Measurements from ENCODE around the gene MAML2. TPM values are rescaled to one million over a fixed set of nuclear protein-coding genes. Genes with fewer than 3 reads are reported as not detected.

MAML2 gene
- total and polyA plus RNA-seq, 2 experiments from 2014 or later = 1.1 to 8.2 TPM

- no peaks in the 10 kb centered on the region for H3K9me3 ChIP-seq (ENCODE audit: low read depth)
- no peak for DNase-seq (ENCODE audit: low read depth in 1 of 2, low spot score in 1 of 2)
- TF ChIP-seq CTCF (IDR thresholded peaks at IDR 0.05; ENCODE audit: low read depth, low read length) = no peak
- H3K27me3 ChIP-seq = no peaks in the 10 kb centered on the region
- no peak overlapping the region for H3K4me3 ChIP-seq
- H3K27ac ChIP-seq = no peak overlapping the region
- peaks cover 9% of the 10 kb centered on the region for H3K4me1 ChIP-seq (ENCODE audit: low read depth)
- no peaks in the 10 kb centered on the region for H3K36me3 ChIP-seq
Observed at GRCh38 chr11:96293109-96293508, 49.9 kb downstream of the MAML2 start.

DNA sequence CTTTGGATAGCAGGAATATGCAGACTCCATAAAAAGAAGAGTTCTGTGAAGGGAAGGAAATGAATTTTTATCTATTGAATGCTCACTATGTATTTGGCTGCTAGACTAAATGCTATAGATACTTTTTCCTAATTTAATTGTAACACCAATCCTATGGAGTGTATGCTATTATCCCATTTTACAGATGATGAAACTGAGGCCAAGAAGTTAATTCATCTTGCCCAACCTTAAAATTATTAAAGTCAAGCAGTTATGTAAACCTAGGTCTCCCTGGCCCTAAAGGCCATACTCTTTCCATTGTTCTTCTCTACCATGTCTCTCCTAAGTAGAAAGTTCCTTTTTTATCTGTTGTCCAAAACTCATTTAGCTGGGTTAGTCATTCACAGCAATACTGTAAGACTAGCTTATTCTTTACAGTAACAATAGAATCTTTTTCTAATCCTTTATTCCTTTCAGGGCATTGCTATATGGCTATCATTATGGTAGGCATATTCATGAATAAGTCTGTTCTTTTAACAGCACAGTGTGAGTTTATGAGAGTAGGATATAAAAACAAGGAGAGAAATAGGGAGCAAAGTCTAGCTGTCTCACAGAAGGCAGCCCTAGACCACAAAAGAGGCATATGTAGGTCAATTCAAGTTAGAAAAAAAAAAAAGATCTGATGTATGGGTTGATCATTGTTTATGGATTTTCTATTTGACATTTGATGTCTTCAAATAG is 50.5 kb downstream of the MAML2 start:
- no peak overlapping the region for H3K4me3 ChIP-seq
- H3K27ac ChIP-seq = no peak overlapping the region
- no peaks in the 10 kb centered on the region for H3K27me3 ChIP-seq
- DNase-seq (ENCODE audit: low read depth in 1 of 2, low spot score in 1 of 2) = no peak
- H3K36me3 ChIP-seq = no peaks in the 10 kb centered on the region
- TF ChIP-seq CTCF (IDR thresholded peaks at IDR 0.05; ENCODE audit: low read depth, low read length) = no peak
- H3K4me1 ChIP-seq (ENCODE audit: low read depth) = peaks cover 9% of the 10 kb centered on the region
- no peaks in the 10 kb centered on the region for H3K9me3 ChIP-seq (ENCODE audit: low read depth)

- no peaks in the 10 kb centered on the region for H3K27me3 ChIP-seq
- no peak overlapping the region for H3K4me3 ChIP-seq
- TF ChIP-seq CTCF (IDR thresholded peaks at IDR 0.05; ENCODE audit: low read depth, low read length) = no peak
- no peaks in the 10 kb centered on the region for H3K36me3 ChIP-seq
- H3K4me1 ChIP-seq (ENCODE audit: low read depth) = peaks cover 9% of the 10 kb centered on the region
- H3K9me3 ChIP-seq (ENCODE audit: low read depth) = no peaks in the 10 kb centered on the region
- DNase-seq (ENCODE audit: low read depth in 1 of 2, low spot score in 1 of 2) = no peak
- H3K27ac ChIP-seq = no peak overlapping the region
Observed at GRCh38 chr11:96290631-96291030, 52.4 kb downstream of the MAML2 start.

GRCh38 chr11:96290031-96290430 is 53.0 kb downstream of the MAML2 start:
- H3K9me3 ChIP-seq (ENCODE audit: low read depth) = no peaks in the 10 kb centered on the region
- H3K4me1 ChIP-seq (ENCODE audit: low read depth) = peaks cover 9% of the 10 kb centered on the region
- DNase-seq (ENCODE audit: low read depth in 1 of 2, low spot score in 1 of 2) = no peak
- no peak overlapping the region for H3K4me3 ChIP-seq
- H3K27ac ChIP-seq = no peak overlapping the region
- H3K36me3 ChIP-seq = no peaks in the 10 kb centered on the region
- no peak for TF ChIP-seq CTCF (IDR thresholded peaks at IDR 0.05; ENCODE audit: low read depth, low read length)
- H3K27me3 ChIP-seq = no peaks in the 10 kb centered on the region

DNA sequence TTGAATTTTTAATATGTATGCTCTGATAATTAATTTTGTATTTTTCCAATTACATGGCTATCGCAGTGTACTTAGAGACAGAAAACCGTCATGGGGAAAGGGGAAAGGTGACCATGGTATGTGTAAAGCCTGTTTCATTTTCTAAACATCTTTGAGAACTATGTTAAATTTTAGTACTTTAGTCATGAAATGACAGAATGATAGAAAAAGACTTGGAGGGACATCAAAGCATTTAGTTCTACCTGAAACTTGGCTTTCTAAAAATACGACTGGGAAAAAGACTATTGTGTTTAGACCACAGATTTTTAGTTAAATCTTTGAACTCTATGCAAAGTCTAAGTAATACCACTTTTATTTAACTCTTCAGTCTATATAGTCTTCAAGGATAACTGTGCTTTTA is 54.1 kb downstream of the MAML2 start:
- no peak for TF ChIP-seq CTCF (IDR thresholded peaks at IDR 0.05; ENCODE audit: low read depth, low read length)
- Histone ChIP-seq H3K4me1 (ENCODE audit: low read depth) (peaks cover 6% of the 10 kb centered on the region), H3K9me3 (ENCODE audit: low read depth) (no peaks in the 10 kb centered on the region), H3K4me3 (no peak overlapping the region), H3K27me3 (no peaks in the 10 kb centered on the region), H3K27ac (no peak overlapping the region), H3K36me3 (no peaks in the 10 kb centered on the region)
- DNase-seq (ENCODE audit: low read depth in 1 of 2, low spot score in 1 of 2) = no peak
